GM23248 (cell line): ENCODE data around the gene SPATA31E1.

Experiments
- EZH2 ChIP-seq: fragments of 200-600 bp; sonication (generic); IDR thresholded peaks from 2 replicates; pipeline ENCODE4 v1.6.1; 2018; ENCODE audit warnings: antibody characterized with exemption, mild to moderate bottlenecking; ENCODE audit not compliant: insufficient read depth, poor library complexity, severe bottlenecking
- EZH2phosphoT487 ChIP-seq: fragments of 200-600 bp; sonication (generic); IDR thresholded peaks from 2 replicates; pipeline ENCODE4 v1.6.1; 2018; ENCODE audit warnings: antibody characterized with exemption, moderate library complexity, mild to moderate bottlenecking, low read depth; ENCODE audit not compliant: insufficient read depth

GRCh38 chr9:87910821-87911220 lies 28.1 kb downstream of the SPATA31E1 start:
- TF ChIP-seq EZH2: no peak
- no peak for TF ChIP-seq EZH2phosphoT487
